ENCODE measurements around the gene CRTAP.

CRTAP gene

DNA sequence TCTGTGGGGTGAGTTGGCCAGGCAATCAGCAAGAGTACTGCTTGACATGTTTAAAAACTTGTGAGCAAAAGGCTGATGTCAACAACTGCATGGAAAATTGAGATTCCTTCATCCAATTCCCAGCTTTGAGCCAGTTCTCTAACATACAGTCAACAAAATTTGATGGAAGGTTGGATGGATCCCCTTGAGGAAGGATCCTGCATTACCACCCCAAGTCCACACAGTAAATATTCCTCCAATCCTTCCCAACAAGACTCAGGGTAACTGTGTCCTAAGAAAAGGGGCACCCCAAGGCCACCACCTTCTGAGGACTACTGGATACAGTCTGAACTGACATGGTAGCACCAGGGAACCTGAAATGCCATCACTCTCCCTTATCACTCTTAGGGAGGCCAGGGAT is 32.0 kb upstream of the CRTAP start:
- TF ChIP-seq SIN3A (IDR thresholded peaks at IDR 0.05; ENCODE audit: borderline replicate concordance, insufficient read depth, low read length) = no peak
- no peak for TF ChIP-seq POLR2AphosphoS5 (IDR thresholded peaks at IDR 0.05; ENCODE audit: low read depth, low read length)
- TF ChIP-seq, protein P1, sequence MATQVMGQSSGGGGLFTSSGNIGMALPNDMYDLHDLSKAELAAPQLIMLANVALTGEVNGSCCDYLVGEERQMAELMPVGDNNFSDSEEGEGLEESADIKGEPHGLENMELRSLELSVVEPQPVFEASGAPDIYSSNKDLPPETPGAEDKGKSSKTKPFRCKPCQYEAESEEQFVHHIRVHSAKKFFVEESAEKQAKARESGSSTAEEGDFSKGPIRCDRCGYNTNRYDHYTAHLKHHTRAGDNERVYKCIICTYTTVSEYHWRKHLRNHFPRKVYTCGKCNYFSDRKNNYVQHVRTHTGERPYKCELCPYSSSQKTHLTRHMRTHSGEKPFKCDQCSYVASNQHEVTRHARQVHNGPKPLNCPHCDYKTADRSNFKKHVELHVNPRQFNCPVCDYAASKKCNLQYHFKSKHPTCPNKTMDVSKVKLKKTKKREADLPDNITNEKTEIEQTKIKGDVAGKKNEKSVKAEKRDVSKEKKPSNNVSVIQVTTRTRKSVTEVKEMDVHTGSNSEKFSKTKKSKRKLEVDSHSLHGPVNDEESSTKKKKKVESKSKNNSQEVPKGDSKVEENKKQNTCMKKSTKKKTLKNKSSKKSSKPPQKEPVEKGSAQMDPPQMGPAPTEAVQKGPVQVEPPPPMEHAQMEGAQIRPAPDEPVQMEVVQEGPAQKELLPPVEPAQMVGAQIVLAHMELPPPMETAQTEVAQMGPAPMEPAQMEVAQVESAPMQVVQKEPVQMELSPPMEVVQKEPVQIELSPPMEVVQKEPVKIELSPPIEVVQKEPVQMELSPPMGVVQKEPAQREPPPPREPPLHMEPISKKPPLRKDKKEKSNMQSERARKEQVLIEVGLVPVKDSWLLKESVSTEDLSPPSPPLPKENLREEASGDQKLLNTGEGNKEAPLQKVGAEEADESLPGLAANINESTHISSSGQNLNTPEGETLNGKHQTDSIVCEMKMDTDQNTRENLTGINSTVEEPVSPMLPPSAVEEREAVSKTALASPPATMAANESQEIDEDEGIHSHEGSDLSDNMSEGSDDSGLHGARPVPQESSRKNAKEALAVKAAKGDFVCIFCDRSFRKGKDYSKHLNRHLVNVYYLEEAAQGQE (IDR thresholded peaks at IDR 0.05; ENCODE audit: insufficient read depth in 1 of 2, low read depth in 2 of 2, low read length in 2 of 2) = no peak
- TF ChIP-seq FOXP2 (optimal IDR thresholded peaks at IDR 0.05; ENCODE audit: borderline replicate concordance, extremely low read depth, extremely low read length, insufficient read depth) = no peak
- TF ChIP-seq TAF1 (IDR thresholded peaks at IDR 0.05; ENCODE audit: borderline replicate concordance, insufficient read depth, low read length) = no peak

DNA sequence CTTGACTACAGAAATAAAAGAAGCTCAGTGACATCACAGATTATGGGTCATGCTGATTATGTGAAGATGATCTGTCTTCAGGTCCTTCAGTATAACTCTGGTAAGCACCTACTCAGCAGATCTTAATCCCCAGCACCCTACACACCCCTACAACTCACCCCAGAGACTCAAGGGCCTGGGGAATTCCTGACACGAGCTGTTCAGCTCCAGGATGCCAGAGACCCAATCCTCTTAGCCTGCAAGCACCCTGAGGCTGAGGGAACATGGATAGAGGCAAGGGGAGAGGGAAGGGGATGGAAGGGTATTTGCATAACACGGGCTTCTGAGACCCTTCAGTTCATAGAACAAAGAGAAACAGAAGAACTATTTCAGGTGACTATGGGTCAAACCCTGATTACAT is 29.9 kb upstream of the CRTAP start:
- TF ChIP-seq, protein P1 (IDR thresholded peaks at IDR 0.05; ENCODE audit: insufficient read depth in 1 of 2, low read depth in 2 of 2, low read length in 2 of 2) = no peak
- TF ChIP-seq TAF1 (IDR thresholded peaks at IDR 0.05; ENCODE audit: borderline replicate concordance, insufficient read depth, low read length) (no peak), POLR2AphosphoS5 (IDR thresholded peaks at IDR 0.05; ENCODE audit: low read depth, low read length) (no peak), FOXP2 (optimal IDR thresholded peaks at IDR 0.05; ENCODE audit: borderline replicate concordance, extremely low read depth, extremely low read length, insufficient read depth) (no peak), SIN3A (IDR thresholded peaks at IDR 0.05; ENCODE audit: borderline replicate concordance, insufficient read depth, low read length) (no peak)

DNA sequence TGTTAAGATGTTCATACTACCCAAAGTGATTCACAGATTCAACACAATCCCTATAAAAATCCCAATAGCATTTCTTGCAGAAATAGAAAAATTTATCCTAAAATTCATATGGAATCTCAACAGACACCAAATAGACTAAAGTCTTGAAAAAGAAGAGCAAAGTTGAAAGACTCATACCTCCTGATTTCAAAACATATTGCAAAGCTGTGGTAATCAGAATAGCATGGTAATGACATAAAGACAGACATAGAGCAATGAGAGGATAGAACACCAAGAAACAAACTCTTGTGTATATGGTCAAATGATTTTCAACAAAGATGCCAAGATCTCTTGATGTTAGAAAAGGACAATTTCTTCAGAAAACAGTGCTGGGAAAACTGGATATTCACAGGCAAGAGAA is 25.1 kb upstream of the CRTAP start:
- TF ChIP-seq SIN3A (IDR thresholded peaks at IDR 0.05; ENCODE audit: borderline replicate concordance, insufficient read depth, low read length) = no peak

DNA sequence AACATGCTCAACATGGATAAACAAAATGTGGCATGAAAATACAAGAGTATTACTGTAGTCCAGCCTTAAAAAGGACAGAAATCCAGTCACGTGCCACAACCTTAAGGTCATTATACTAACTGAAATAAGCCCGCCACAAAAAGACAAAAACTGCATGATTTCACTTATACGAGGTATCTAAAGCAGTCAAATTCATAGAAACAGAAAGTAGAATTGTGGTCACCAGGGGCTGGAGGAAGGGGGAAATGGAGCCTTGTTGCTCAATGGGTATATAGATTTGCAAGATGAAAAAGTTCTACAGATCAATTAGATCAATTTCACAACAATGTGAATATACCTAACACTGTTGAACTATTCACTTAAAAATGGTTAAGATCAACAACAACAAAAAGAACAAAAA is 24.3 kb upstream of the CRTAP start:
- TF ChIP-seq TAF1 (IDR thresholded peaks at IDR 0.05; ENCODE audit: borderline replicate concordance, insufficient read depth, low read length) (no peak), SIN3A (IDR thresholded peaks at IDR 0.05; ENCODE audit: borderline replicate concordance, insufficient read depth, low read length) (no peak), FOXP2 (optimal IDR thresholded peaks at IDR 0.05; ENCODE audit: borderline replicate concordance, extremely low read depth, extremely low read length, insufficient read depth) (no peak), POLR2AphosphoS5 (IDR thresholded peaks at IDR 0.05; ENCODE audit: low read depth, low read length) (no peak)
- TF ChIP-seq, protein P1 (IDR thresholded peaks at IDR 0.05; ENCODE audit: insufficient read depth in 1 of 2, low read depth in 2 of 2, low read length in 2 of 2) = no peak

DNA sequence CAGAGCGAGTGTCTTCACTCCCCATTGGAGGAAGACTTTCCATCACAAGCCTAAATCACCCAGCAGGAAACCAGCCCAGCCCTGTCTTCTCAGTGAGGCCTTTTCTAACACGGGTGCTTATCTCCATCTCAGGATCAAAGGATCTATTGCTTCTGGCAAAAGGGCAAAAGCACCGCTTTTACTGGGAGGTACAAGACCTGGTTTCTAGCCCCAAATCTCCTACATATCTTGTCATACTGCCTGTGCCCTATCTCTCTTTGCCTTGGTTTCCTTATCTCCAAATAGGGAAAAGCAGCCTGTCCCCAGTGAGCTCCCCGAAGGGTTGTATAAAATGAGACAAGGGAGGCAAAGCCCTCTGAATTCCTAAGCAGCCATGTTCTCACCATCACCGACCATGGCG is 22.1 kb upstream of the CRTAP start:
- TF ChIP-seq SIN3A (IDR thresholded peaks at IDR 0.05; ENCODE audit: borderline replicate concordance, insufficient read depth, low read length) = no peak
- TF ChIP-seq POLR2AphosphoS5 (IDR thresholded peaks at IDR 0.05; ENCODE audit: low read depth, low read length) = no peak
- TF ChIP-seq FOXP2 (optimal IDR thresholded peaks at IDR 0.05; ENCODE audit: borderline replicate concordance, extremely low read depth, extremely low read length, insufficient read depth) = no peak

DNA sequence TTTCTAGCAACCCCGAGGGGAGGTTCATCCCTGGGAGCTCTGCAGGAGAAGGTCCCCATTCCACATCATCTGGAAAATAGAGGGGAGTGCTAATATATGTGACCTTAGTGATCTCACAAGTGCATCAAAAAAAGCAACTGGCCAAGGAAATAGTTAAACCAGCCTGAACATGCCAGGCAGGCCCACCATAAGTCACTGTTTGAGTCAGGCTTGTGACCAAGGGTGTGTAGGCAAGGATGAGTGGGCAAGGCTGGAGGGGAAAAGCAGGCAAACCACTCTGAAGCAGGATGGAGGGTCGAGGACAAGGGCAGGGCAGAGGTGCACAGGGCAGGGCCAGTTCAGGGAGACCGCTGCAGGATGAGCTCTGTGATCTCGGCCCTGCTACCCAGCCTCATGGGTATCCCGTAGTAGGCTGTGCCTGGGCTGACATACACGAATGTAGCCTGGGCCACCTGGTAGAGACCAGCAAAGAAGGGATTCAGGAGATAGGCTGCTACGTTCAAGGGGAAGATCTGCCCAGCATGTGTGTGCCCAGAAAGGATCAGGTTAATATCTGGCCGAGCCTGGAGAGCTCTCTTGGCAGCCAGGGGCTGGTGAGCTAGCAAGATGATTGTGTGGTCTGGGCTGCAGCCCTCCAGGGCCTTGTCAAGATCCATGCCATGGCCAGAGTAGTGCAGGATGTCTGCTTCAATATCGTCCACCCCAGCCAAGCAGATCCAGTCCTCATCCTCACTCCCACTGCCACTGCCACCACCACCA is 21.1 kb upstream of the CRTAP start:
- TF ChIP-seq TAF1 (IDR thresholded peaks at IDR 0.05; ENCODE audit: borderline replicate concordance, insufficient read depth, low read length) (no peak), SIN3A (IDR thresholded peaks at IDR 0.05; ENCODE audit: borderline replicate concordance, insufficient read depth, low read length) (no peak), FOXP2 (optimal IDR thresholded peaks at IDR 0.05; ENCODE audit: borderline replicate concordance, extremely low read depth, extremely low read length, insufficient read depth) (no peak), POLR2AphosphoS5 (IDR thresholded peaks at IDR 0.05; ENCODE audit: low read depth, low read length) (no peak)
- TF ChIP-seq, protein P1 (IDR thresholded peaks at IDR 0.05; ENCODE audit: insufficient read depth in 1 of 2, low read depth in 2 of 2, low read length in 2 of 2) = no peak
